Astrocyte of the cerebellum (primary cell): ENCODE data around the gene EFCAB9.

Experiments
- DNase-seq: peaks from one replicate; pipeline ENCODE4 v3.0.0-alpha.2; 2011; ENCODE audit warnings: low read depth
- H3K4me3 ChIP-seq: 2 replicates; pipeline ENCODE4 v1.5.1; 2011; ENCODE audit warnings: mild to moderate bottlenecking, low read depth, low read length, moderate library complexity
- CTCF ChIP-seq: IDR thresholded peaks from 2 replicates; pipeline ENCODE4 v1.5.1; 2012; ENCODE audit warnings: low read length, low read depth, moderate library complexity, mild to moderate bottlenecking; ENCODE audit errors: missing control alignments
- in situ Hi-C: cut with HindIII; loops from 2 replicates; pipeline ENCODE4 v1.10.0; 2017; ENCODE audit warnings: low sequenced_read_pairs

Gene EFCAB9

GRCh38 chr5:172156541-172156994, 37.4 kb upstream of the EFCAB9 start:
- DNase-seq = no peak
- no peak overlapping the region for H3K4me3 ChIP-seq
- TF ChIP-seq CTCF = no peak
- in situ Hi-C loops = no loop called here

GRCh38 chr5:172159016-172159415, 35.0 kb upstream of the EFCAB9 start:
- no peak for TF ChIP-seq CTCF
- H3K4me3 ChIP-seq = no peak overlapping the region
- no peak for DNase-seq
- in situ Hi-C loops = no loop called here

- TF ChIP-seq CTCF = no peak
- H3K4me3 ChIP-seq = no peak overlapping the region
- DNase-seq = no peak
- in situ Hi-C loops = no loop called here
Observed at GRCh38 chr5:172160506-172160905, 33.5 kb upstream of the EFCAB9 start.

GRCh38 chr5:172162323-172162986, 31.5 kb upstream of the EFCAB9 start:
- H3K4me3 ChIP-seq = no peak overlapping the region
- DNase-seq = no peak
- in situ Hi-C loops = no loop called here
- peak; percentile 32 for TF ChIP-seq CTCF

- no peak overlapping the region for H3K4me3 ChIP-seq
- no peak for DNase-seq
- TF ChIP-seq CTCF = no peak
- in situ Hi-C loops = no loop called here
Observed at GRCh38 chr5:172162987-172163343, 31.0 kb upstream of the EFCAB9 start.

- TF ChIP-seq CTCF = no peak
- H3K4me3 ChIP-seq = no peak overlapping the region
- in situ Hi-C loops = no loop called here
- no peak for DNase-seq
Observed at GRCh38 chr5:172163346-172163745, 30.6 kb upstream of the EFCAB9 start.
